PC-9 (cell line): Measurements from ENCODE around the gene PRKCB.

ENCODE experiments used
- EZH2 ChIP-seq: fragments of 200-600 bp; sonication (generic); IDR thresholded peaks from 2 replicates; pipeline ENCODE4 v1.8.0; 2017; ENCODE audit warnings: antibody characterized with exemption, low read depth
- TF ChIP-seq, protein P1 (sequence below): fragments of 200-600 bp; sonication (generic); conservative IDR thresholded peaks from 2 replicates; pipeline ENCODE4 v1.6.1; 2017; ENCODE audit warnings: mixed run types, antibody characterized with exemption, mild to moderate bottlenecking, moderate library complexity

DNA sequence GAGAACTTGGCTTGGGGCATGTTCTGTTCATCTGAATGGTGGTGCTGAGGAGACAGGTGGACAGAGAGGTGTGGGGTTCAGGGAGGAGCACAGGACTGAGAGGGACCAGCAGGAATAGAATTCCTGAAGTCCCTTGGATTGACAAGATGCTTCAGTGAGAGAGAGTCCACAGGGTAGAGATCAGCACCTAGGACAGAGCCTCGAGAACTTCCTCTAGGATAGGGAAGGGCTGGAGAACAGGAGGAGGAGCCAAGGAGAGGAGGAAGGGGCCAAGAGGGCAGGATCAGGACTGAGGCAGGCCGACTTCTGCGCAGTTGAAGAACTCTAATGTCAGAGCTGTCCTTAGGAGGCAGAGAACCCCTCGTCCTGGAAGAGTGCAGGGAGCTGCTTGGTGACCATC, 138.4 kb downstream of the PRKCB start:
- no peak for TF ChIP-seq EZH2
- TF ChIP-seq, protein P1, sequence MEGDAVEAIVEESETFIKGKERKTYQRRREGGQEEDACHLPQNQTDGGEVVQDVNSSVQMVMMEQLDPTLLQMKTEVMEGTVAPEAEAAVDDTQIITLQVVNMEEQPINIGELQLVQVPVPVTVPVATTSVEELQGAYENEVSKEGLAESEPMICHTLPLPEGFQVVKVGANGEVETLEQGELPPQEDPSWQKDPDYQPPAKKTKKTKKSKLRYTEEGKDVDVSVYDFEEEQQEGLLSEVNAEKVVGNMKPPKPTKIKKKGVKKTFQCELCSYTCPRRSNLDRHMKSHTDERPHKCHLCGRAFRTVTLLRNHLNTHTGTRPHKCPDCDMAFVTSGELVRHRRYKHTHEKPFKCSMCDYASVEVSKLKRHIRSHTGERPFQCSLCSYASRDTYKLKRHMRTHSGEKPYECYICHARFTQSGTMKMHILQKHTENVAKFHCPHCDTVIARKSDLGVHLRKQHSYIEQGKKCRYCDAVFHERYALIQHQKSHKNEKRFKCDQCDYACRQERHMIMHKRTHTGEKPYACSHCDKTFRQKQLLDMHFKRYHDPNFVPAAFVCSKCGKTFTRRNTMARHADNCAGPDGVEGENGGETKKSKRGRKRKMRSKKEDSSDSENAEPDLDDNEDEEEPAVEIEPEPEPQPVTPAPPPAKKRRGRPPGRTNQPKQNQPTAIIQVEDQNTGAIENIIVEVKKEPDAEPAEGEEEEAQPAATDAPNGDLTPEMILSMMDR = no peak
